Stimulated activated CD8-positive, alpha-beta memory T cell treated with anti-CD3 and anti-CD28 coated beads, Interleukin-2, amount 100 ng/mL, for 1 hour (primary cell): ENCODE measurements around the gene MTHFSD.

Source experiments
- DNase-seq, 2 donors: peaks; one replicate each; pipeline ENCODE4 v3.0.0-alpha.2; 2020; ENCODE audit warnings: low read depth in 2 of 2

MTHFSD gene

DNA sequence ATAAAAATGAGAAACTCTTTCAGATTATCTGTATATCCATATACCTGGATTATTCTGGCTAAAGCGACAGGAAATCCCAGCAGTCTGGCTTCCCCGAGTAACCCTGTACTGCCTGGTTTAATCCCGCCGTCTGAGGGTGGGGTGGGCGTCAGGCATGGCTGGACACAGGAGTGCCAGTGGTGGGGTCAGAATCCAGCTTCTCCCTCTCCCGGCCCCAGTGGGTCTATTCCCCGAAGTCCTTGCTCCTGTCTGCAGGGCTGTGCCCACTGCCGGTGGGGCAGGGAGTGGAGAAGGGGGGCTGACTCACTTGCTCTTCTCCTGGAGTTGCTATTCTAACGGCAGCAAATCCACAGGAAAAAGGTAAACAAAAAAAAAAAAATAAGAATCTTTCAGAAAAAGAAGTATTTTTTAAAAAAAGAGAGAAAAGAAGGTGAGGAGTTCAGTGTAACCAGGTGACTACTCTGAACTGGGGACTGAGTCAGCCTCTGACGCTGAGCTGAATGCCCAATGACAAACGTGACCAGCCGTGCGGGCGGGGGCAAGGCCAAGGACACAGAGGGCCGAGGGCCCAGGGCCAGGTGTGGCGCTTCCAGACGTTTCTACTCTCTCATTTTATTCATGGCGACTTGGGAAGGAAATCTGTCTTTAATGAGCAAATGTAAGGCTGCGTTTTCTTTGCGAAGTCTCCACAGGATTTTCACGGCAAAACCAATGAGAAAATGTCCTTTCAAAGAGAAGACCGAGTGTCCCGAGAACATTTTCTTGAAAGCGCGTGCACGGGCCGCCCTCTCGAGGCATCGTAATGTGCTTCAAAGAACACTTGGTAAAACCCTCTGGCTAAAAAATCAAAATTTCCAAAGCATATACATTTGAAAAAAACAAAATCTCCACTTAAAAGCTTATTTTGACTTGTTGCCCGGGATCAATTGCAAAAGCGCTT, 24.5 kb downstream of the MTHFSD start:
- no peak for DNase-seq

DNA sequence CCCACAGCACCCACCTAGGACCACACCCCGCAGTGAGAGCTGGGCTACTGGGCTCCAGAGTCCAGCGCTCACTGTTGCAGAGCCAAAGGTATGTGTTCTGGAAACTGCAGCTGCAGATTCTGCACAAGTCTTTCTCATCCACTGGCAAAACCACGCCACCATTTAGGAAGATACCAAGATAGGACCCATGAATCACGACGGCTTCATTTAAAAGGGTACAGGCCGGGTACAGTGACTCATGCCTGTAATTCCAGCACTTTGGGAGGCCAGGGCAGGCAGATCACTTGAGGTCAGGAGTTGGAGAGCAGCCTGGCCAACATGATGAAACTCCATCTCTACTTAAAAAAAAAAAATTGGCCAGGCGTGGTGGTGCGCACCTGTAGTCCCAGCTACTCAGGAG, 25.9 kb downstream of the MTHFSD start:
- no peak for DNase-seq

- no peak for DNase-seq
These were observed 26.7 kb downstream of the MTHFSD start for GRCh38 chr16:86528061-86528929.

GRCh38 chr16:86527366-86527765, 27.7 kb downstream of the MTHFSD start:
- DNase-seq, result no peak

GRCh38 chr16:86525696-86526095, 29.3 kb downstream of the MTHFSD start:
- DNase-seq, result no peak

DNA sequence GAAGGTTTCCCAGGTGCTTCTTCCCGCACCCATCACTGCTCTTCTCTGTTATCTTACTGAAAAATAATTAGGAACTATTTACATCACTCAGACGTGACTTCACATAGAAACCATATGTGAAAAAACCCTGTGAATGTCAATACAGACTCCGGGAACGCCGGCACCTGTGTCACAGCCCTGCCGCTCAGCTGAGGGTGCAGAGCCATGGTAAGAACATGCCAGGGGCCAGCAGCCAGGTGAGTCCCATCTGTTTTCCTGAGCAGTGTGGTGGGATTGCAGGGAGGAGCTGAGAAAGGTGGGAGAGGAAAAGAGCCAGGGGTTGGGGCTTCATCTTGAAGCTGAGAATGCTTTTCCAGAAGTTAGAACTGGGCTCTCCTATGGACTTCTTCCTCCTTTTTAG, 31.0 kb downstream of the MTHFSD start:
- DNase-seq, result no peak

DNA sequence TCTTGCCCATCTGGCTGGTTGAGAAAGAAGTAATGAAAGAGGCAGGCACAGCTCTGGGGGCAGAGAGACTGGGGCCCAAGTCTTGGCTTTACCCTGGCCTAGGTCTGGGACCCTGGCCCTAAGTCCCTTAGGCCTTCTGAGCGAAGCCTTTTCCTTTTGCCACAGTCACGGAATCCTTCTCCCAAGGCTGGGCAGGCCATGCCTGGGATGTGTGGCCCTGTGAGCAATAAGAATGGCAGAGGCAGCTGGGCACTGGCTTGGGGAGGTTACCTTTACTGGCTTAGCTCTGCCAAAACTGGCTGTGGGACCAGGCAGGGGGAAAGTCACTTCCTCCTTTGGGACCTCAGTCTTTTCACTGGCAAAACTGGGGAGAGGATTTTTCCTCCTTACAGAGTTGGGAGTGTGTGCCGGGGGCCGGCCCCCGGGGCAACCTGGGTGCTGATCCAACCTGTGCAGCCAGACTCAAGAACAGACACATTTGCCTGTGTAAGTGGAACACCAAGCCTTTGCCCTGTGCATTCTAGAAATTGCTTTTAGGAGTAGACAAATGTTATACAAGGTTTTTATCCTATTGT, 31.8 kb downstream of the MTHFSD start:
- DNase-seq, result no peak

- DNase-seq, result no peak
These were observed 32.4 kb downstream of the MTHFSD start for GRCh38 chr16:86522634-86523033.

DNA sequence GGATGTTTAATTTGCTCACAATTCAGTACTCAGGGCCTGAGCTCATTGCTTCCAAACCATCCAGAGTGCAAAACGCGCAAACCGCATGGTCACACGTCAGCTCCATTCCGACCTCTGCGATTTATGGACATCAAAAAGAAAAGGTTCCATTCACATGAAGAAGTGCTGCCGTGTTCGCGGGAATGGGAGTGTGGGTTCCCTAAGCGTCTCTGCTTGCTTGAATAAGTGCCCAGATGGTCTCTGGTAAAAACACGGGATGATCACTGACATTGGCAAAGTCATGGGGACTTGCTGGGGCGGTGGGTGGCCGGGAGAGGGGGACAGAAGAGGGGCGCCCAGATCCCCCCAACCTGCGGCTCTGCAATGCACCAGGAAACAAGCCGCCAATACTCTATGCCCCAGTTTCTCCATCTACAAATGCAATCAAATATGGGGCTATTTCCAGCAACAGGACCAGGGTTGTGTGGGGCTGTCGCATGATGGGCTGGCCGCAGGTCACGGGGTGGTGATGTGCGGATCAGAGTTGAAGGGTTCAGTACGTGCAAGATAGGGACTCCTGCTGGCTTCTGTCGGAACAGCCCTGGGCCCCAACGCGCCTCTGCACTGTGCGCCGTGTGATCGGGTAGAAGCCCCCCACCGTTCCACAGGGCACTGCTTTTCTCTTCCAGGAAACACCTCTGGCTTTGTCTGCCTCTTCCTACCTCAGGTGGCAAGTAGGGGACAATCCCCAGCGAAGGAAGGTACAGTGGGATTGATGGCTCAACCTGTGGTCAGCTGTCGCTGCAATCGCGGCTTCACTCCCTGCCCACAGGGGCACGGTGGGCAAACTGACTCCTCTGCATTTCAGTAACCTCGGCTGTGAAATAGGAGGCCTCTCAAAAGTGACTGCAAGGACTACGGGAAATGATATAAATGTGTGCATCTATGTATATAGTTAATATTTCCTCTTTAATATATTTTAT, 33.5 kb downstream of the MTHFSD start:
- DNase-seq, result no peak

DNA sequence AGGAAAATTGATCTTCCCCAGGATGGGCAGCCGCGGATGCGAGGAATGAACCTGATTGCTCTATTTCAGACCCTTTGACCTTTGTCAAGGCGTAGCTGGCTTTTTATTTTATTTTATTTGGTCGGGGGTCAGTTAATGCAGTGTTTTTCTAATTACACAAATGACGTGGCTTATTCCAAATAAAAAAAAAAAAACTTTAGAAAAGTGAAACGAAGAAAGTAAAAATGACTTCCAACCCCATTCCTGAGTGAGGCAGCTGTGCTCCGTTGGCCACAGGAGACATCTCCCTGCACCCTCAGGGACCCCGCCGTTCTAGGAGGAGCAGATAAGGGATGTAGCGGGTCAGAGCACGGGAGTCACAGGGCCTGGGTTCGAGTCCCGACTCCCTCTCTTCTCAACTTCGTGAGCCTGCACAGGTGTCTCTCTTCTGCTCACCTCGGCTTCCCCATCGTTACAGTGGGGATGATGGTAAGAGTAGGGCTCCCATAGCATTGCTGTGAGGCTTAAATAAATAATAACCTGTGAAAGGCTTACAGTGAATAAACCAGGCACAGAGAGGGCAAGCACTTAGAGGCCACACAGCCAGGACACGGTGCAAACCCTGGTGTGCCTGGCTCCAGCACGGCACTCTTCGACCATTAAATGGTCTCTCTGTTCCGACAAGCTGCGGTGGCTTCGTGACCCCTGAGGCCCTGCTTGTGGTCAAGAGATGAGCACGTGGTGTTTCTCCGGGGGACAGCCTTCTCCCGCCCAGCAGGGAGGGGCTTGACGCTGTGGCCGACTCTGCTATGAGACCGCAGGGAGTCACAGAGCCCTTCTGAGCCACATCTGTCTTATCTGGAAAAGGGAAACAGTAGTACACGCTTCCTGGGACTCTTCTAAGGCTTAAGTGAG, 34.5 kb downstream of the MTHFSD start:
- no peak for DNase-seq

DNA sequence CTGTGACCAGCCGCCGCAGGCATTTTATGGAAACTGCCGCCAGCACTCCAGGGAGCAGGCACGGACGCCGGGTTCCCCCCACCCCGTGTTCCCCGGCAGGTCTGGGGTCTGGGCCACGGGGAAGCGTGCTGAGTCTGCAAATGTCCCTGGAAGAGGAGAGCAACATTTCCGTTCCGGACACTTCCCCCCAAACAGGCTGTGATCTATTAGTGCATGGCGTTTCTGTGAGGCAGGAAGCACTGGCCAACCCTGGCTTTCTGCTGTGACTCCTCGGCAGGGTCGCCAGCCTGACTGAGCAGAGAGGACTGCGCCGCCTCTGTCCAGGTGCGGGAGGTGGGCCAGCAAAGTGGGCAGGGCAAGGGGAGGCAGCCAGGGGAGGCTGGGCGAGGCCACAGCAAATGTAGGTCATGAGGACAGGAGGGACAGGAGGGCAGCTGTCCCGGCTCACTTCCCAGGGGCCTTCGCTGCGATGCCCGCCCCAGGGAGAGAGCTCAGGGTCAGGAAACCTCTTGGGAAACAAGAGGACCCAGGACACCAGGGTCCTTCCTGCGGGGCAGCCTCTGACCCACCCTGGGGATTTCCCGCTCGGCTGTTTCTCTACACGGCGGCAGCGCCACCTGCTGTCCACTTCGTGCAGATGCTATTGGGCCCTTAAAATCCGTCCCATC, 35.3 kb downstream of the MTHFSD start:
- DNase-seq, result peak; percentile 16 to 41

GRCh38 chr16:86519007-86519648, 35.9 kb downstream of the MTHFSD start:
- DNase-seq, result no peak

DNA sequence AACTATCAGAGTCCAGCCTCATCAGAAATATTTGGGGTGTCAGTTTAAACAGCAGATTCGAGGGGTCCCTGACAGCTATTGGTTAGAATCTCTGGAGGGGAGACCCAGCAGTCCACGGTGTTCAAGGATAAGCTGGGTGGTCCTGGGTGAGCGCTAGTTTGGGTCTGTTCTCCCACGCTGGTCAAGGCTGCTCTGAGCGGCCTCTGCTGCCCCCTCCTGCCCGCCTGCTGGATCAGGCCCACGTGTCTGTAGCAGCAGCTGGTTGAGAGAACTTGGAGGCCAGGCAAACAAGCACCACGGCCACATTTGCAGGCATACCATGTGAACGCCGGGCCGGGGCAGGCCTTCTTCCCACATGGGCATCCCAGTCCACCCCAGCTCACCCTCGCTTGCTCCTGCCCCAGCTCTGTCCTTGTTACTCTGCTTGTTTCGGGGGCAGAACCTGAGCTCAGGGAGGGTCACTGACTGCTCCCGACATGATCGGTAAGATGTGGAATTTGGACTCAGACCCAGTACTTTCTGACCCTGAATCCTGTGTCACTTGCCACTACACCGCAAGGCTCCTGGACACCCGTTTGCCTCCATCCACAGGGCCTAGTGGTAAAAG, 37.3 kb downstream of the MTHFSD start:
- no peak for DNase-seq

DNA sequence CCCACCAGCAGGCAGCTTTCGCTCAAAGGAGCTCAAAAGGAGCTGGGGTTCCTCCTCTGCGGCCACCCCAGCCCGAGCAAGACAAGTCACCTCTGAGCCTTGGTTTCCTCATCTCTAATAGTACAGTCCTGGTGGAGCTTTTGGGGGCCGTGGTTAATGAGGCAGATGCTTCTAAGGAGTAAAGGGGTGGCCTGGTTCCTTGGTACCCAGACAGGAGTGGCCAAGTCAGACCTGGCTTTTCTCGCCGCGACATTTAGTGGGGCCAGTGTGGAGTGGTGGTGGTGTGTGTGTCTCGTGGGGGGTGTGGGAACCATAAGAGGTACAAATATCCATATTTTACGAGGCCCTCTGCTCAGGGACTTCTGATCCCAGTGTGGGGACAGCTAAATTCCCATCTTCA, 38.0 kb downstream of the MTHFSD start:
- DNase-seq, result no peak

- DNase-seq, result no peak
These were observed 38.4 kb downstream of the MTHFSD start for GRCh38 chr16:86516623-86517003.

DNA sequence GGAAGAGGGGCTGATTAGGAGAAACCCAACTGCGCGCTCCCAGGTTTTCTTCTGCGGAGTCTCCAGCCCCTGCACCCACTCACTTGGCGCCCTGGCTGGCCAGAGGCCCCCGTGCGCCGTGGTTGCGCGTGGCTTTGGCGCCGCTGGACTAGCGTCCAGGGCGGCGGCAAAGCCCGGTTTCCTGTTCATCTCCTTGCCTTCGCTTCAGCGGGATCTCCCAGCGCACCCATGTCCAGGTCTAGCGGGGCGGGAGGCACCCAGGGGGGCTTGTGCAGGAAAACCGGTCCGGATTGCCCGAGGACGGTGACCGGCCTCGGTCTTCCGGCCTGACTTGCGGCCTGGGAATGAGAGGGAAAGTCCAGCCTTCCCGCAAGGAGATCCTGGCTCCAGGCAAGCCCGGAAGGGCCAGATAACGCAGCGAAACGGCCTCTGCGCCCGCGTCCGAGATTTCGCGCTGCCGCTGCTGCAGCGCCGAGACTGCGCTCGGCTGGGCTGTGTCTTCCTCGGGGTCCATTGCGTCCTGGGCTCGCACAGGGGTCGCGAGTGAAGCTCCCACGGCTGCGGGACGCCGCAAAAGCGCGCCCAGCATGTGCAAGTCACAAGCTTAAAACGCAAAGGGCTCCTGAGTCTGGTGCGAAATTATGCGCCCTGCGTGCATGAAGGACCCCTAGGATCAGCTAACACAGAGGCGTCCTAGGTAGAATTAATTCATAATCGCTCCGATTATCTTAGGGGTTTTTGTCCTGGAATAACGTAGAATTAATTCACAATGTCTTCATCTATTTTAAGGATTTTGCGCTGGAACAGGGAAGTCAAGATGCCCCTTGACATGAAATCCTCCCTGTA, 39.0 kb downstream of the MTHFSD start:
- no peak for DNase-seq

DNA sequence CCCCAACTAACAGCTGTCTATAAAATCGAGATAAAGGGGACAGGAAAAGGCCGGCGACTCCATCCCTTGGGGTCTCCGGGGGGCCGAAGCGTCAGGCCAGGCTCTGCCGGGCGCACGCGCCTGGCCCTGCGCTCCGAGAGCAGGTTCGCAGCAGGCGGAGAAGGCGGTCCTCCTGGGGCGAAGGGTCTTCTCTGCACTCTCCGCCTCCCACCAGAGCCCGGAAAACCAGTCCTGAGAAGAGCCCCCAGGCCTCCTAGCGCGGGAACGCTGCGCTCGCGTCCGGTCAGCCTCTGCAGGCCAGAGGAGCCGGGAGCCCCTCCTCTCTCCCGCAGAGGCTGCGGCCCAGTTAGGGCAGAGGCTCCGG, 39.6 kb downstream of the MTHFSD start:
- DNase-seq, result no peak
